B cell (primary cell): ENCODE data around the gene ATP6V0A1. TPM values are rescaled to one million over a fixed set of nuclear protein-coding genes. Genes with fewer than 3 reads are reported as not detected.

Experiments used
- ATAC-seq: fragments of 200-7000 bp; cut with Tn5 transposase; one replicate; pipeline ENCODE4 v1.10.0; 2021; ENCODE audit warnings: low read depth, mild to moderate bottlenecking, moderate number of reproducible peaks, moderate library complexity
- CTCF ChIA-PET: fragments of 350-600 bp; sonication (Branson Sonifier 250); formaldehyde crosslinking; loops from one replicate; lab custom pipeline; 2021; ENCODE audit warnings: antibody characterized with exemption, inconsistent platforms; lab: Charles Lee
- POLR2A ChIA-PET: fragments of 350-600 bp; sonication (Branson Sonifier 250); formaldehyde crosslinking; loops from one replicate; lab custom pipeline; 2021; ENCODE audit warnings: antibody characterized with exemption; lab: Charles Lee
- DNase-seq: peaks from one replicate; pipeline ENCODE4 v3.0.0; 2013
- H2AFZ ChIP-seq: 2 replicates; pipeline ENCODE4 v1.6.1; 2012; ENCODE audit warnings: mild to moderate bottlenecking, low read depth, low read length; ENCODE audit not compliant: insufficient read depth, poor library complexity, severe bottlenecking
- H3K27ac ChIP-seq, 2 donors: 1 replicate in 1 of 2; 2 replicates in 1 of 2; pipeline ENCODE4 v1.5.1; 2012 to 2013; ENCODE audit warnings: low read length in 2 of 2, mild to moderate bottlenecking in 2 of 2, moderate library complexity in 1 of 2
- H3K27me3 ChIP-seq, 4 experiments: fragments of 200-600 bp in 1 of 4; sonication (generic) in 1 of 4; replicated peaks in 1 of 4; 1 replicate in 2 of 4; 2 replicates in 2 of 4; pipeline versions ENCODE4 v1.6.1 to v1.7.0; 2013 to 2016; ENCODE audit warnings: low read length in 3 of 4, mild to moderate bottlenecking in 2 of 4, mixed read lengths in 1 of 4, moderate library complexity in 1 of 4; ENCODE audit not compliant: insufficient read depth in 4 of 4, control insufficient read depth in 3 of 4; ENCODE audit errors: control extremely low read depth in 1 of 4
- H3K36me3 ChIP-seq, 2 experiments: replicated peaks in 1 of 2; 1 replicate in 1 of 2; 2 replicates in 1 of 2; pipeline versions ENCODE4 v1.6.1 to v1.7.1; 2013; ENCODE audit warnings: low read length in 1 of 2; ENCODE audit not compliant: insufficient read depth in 2 of 2, control insufficient read depth in 1 of 2; ENCODE audit errors: control extremely low read depth in 1 of 2, extremely low read depth in 1 of 2
- H3K4me1 ChIP-seq, 2 donors: fragments of 200-600 bp in 1 of 2; sonication (generic) in 1 of 2; 1 replicate in 1 of 2; 2 replicates in 1 of 2; pipeline versions ENCODE4 v1.5.1 to v1.6.1; 2013 to 2017; ENCODE audit warnings: low read length in 2 of 2; ENCODE audit not compliant: control insufficient read depth in 2 of 2, insufficient read depth in 2 of 2
- H3K4me2 ChIP-seq: replicated peaks from 2 replicates; pipeline ENCODE3; 2012; ENCODE audit warnings: mild to moderate bottlenecking, low read depth, low read length; ENCODE audit not compliant: poor library complexity, severe bottlenecking
- H3K4me3 ChIP-seq, 5 experiments: fragments of 200-600 bp in 1 of 5; sonication (generic) in 1 of 5; 1 replicate in 3 of 5; 2 replicates in 2 of 5; pipeline versions ENCODE4 v1.5.1 to v1.7.0; 2011 to 2016; ENCODE audit warnings: low read length in 4 of 5, mild to moderate bottlenecking in 4 of 5, low read depth in 2 of 5, control low read depth in 1 of 5, moderate library complexity in 1 of 5; ENCODE audit not compliant: insufficient read depth in 1 of 5; ENCODE audit errors: control extremely low read depth in 1 of 5, extremely low read depth in 1 of 5
- H3K79me2 ChIP-seq: fragments of 200-600 bp; sonication (generic); one replicate; pipeline ENCODE4 v1.6.0; 2016; ENCODE audit warnings: low read length; ENCODE audit not compliant: control insufficient read depth, insufficient read depth
- H3K9ac ChIP-seq: fragments of 200-600 bp; sonication (generic); 2 replicates; pipeline ENCODE4 v1.6.1; 2017; ENCODE audit warnings: mild to moderate bottlenecking, low read length, moderate library complexity
- H3K9me3 ChIP-seq, 3 donors: one replicate each; pipeline versions ENCODE4 v1.6.1 to v1.7.1; 2013; ENCODE audit warnings: low read length in 2 of 3; ENCODE audit not compliant: control insufficient read depth in 2 of 3, insufficient read depth in 1 of 3; ENCODE audit errors: control extremely low read depth in 1 of 3
- H4K20me1 ChIP-seq: 2 replicates; pipeline ENCODE4 v1.6.0; 2012; ENCODE audit warnings: mild to moderate bottlenecking, low read length; ENCODE audit not compliant: insufficient read depth, control insufficient read depth, poor library complexity, severe bottlenecking
- H3K27ac Mint-ChIP-seq: one replicate; pipeline ENCODE4 v1.8.0; 2021; ENCODE audit warnings: mixed read lengths
- H3K27me3 Mint-ChIP-seq: one replicate; pipeline ENCODE4 v1.8.0; 2021; ENCODE audit warnings: mixed read lengths
- H3K4me1 Mint-ChIP-seq: one replicate; pipeline ENCODE4 v1.8.0; 2021; ENCODE audit warnings: mixed read lengths
- H3K4me3 Mint-ChIP-seq: one replicate; pipeline ENCODE4 v1.8.0; 2021; ENCODE audit warnings: mixed read lengths
- H3K9me3 Mint-ChIP-seq: one replicate; pipeline ENCODE4 v1.8.0; 2022; ENCODE audit warnings: mixed read lengths; ENCODE audit not compliant: insufficient read depth
- CTCF ChIP-seq: fragments of 200-600 bp; IDR thresholded peaks from one replicate; pipeline ENCODE4 v1.8.0; 2022; ENCODE audit warnings: antibody characterized with exemption, mild to moderate bottlenecking
- EZH2 ChIP-seq: IDR thresholded peaks from 2 replicates; pipeline ENCODE4 v1.6.1; 2012; ENCODE audit warnings: borderline replicate concordance, low read depth, mild to moderate bottlenecking, moderate library complexity, low read length; ENCODE audit not compliant: insufficient read depth, poor library complexity, severe bottlenecking
- WGBS: methylation state at CpG from one replicate; pipeline ENCODE4 v1.1.5; 2013; ENCODE audit warnings: missing lambda C conversion rate; ENCODE audit not compliant: insufficient coverage; 5-methylcytosine and 5-hydroxymethylcytosine counted together
- intact Hi-C: fragments of 100-400 bp; cut with micrococcal nuclease; formaldehyde crosslinking; loops from one replicate; pipeline ENCODE4 v1.10.0; 2022
- polyA plus RNA-seq: library from polyadenylated mRNA; depleted of rRNA; stranded (reverse); fragments of >200 nt; gene quantifications from 2 replicates; pipeline ENCODE4 v1.2.3, GENCODE V29; 2012
- total RNA-seq, 2 donors: library from RNA; stranded (reverse); fragments of 120-200 nt in 1 of 2; gene quantifications; 1 replicate in 1 of 2; 2 replicates in 1 of 2; pipeline versions ENCODE4 v1.2.3 to v1.2.4, GENCODE V29; 2013 to 2022

Gene ATP6V0A1
- total and polyA plus RNA-seq, 2 donors (not counting 1 experiment from before 2014, with no cell fraction given): 59.1 to 90.9 TPM

GRCh38 chr17:42484304-42484703, 25.6 kb downstream of the ATP6V0A1 start:
- H3K36me3 ChIP-seq: peaks cover 5 to 78% of the 10 kb centered on the region in 2 experiments
- POLR2A ChIA-PET: no interaction called here

GRCh38 chr17:42485680-42486079, 27.0 kb downstream of the ATP6V0A1 start:
- Mint-ChIP-seq H3K27ac (no peak overlapping the region), H3K4me1 (peaks cover 7% of the 10 kb centered on the region), H3K27me3 (no peaks in the 10 kb centered on the region), H3K4me3 (no peak overlapping the region), H3K9me3 (no peaks in the 10 kb centered on the region)
- ATAC-seq (no peak), DNase-seq (no peak)
- no peak for TF ChIP-seq CTCF
- TF ChIP-seq EZH2: no peak
- H3K27me3 ChIP-seq: no peaks in the 10 kb centered on the region
- H3K36me3 ChIP-seq: peaks cover 5 to 76% of the 10 kb centered on the region in 2 experiments
- H3K4me1 ChIP-seq: peaks cover 5 to 7% of the 10 kb centered on the region in 2 donors
- H3K27ac ChIP-seq: no peak overlapping the region
- no peak overlapping the region for H3K4me3 ChIP-seq
- POLR2A ChIA-PET: no interaction called here
- no peak overlapping the region for H3K4me2 ChIP-seq
- H3K9me3 ChIP-seq: no peaks in the 10 kb centered on the region
- H3K9ac ChIP-seq: no peak overlapping the region
- H4K20me1 ChIP-seq: no peaks in the 10 kb centered on the region
- H2AFZ ChIP-seq: no peak overlapping the region
- CTCF ChIA-PET: interaction anchor here (0.6 to 0.9 kb wide), 4 partner anchors 9 to 189 kb away, joined by 3 read pairs; no protein-coding TSS in a partner anchor
- H3K79me2 ChIP-seq: no peaks in the 10 kb centered on the region
- intact Hi-C loops: no loop called here

More at GRCh38 chr17:42484304-42484703, 25.6 kb downstream of the ATP6V0A1 start:
- H3K9me3 Mint-ChIP-seq: no peaks in the 10 kb centered on the region
- H3K4me1 Mint-ChIP-seq: peaks cover 7% of the 10 kb centered on the region
- CTCF ChIA-PET: interaction anchor here (0.5 kb wide), 1 partner anchor 47 kb away, joined by 3 read pairs; no protein-coding TSS in a partner anchor
- WGBS: 20% methylated on average over 1 of the region's 7 CpGs
- Histone ChIP-seq H3K4me2 (no peak overlapping the region), H4K20me1 (no peaks in the 10 kb centered on the region), H2AFZ (no peak overlapping the region), H3K4me1 (peaks cover 5 to 7% of the 10 kb centered on the region in 2 donors), H3K27ac (no peak overlapping the region), H3K79me2 (no peaks in the 10 kb centered on the region), H3K9me3 (no peaks in the 10 kb centered on the region), H3K27me3 (no peaks in the 10 kb centered on the region), H3K9ac (no peak overlapping the region), H3K4me3 (no peak overlapping the region)
- no peak overlapping the region for H3K27ac Mint-ChIP-seq
- no peak for TF ChIP-seq CTCF
- TF ChIP-seq EZH2: no peak
- intact Hi-C loops: no loop called here
- ATAC-seq (no peak), DNase-seq (no peak)
- H3K4me3 Mint-ChIP-seq: no peak overlapping the region
- H3K27me3 Mint-ChIP-seq: no peaks in the 10 kb centered on the region
